ENCODE measurements around the gene AP1G1.
"Not testable (repeated sequence)": the region's sequence is repeated elsewhere in the genome, so short reads cannot be mapped to it uniquely, and the experiment has no call there.

AP1G1 gene

GRCh38 chr16:71794018-71794417 is 14.6 kb downstream of the AP1G1 start:
- H4K20me1 ChIP-seq (ENCODE audit: insufficient read depth): peaks cover 7% of the 10 kb centered on the region; the same call in 1 of the 2 replicates
- TF ChIP-seq CTCF (conservative IDR thresholded peaks at IDR 0.05; ENCODE audit: low read depth, low read length): no peak
- no peak overlapping the region for H3K4me2 ChIP-seq
- H3K27me3 ChIP-seq (ENCODE audit: insufficient read depth, low read depth): no peaks in the 10 kb centered on the region
- H3K79me2 ChIP-seq (ENCODE audit: insufficient read depth, low read depth): peaks cover 85% of the 10 kb centered on the region
- no peak overlapping the region for H3K4me3 ChIP-seq (IDR thresholded peaks at IDR 0.05; ENCODE audit: insufficient read depth, low read depth, low read length)
- H3K4me1 ChIP-seq (ENCODE audit: low read depth, poor library complexity, severe bottlenecking): peaks cover 47% of the 10 kb centered on the region
- no peak overlapping the region for H3K9ac ChIP-seq
- H3K36me3 ChIP-seq (ENCODE audit: insufficient read depth): no peaks in the 10 kb centered on the region
- H2AFZ ChIP-seq (ENCODE audit: low read depth): no peak overlapping the region
- no peak overlapping the region for H3K27ac ChIP-seq

GRCh38 chr16:71792176-71792575 is 16.5 kb downstream of the AP1G1 start:
- Histone ChIP-seq H3K4me2 (no peak overlapping the region), H4K20me1 (ENCODE audit: insufficient read depth) (peaks cover 7% of the 10 kb centered on the region; the same call in 1 of the 2 replicates)

GRCh38 chr16:71790329-71790728 is 18.3 kb downstream of the AP1G1 start:
- H3K4me1 ChIP-seq (ENCODE audit: low read depth, poor library complexity, severe bottlenecking): peaks cover 54% of the 10 kb centered on the region
- peak overlapping the region; percentile 37 for H3K4me2 ChIP-seq
- peak overlapping the region; percentile 1; the same call in 1 of the 2 replicates for H3K27ac ChIP-seq
- H2AFZ ChIP-seq (ENCODE audit: low read depth); H3K9ac ChIP-seq; H3K4me3 ChIP-seq (IDR thresholded peaks at IDR 0.05; ENCODE audit: insufficient read depth, low read depth, low read length); H4K20me1 ChIP-seq (ENCODE audit: insufficient read depth); H3K36me3 ChIP-seq (ENCODE audit: insufficient read depth); H3K27me3 ChIP-seq (ENCODE audit: insufficient read depth, low read depth): not testable (repeated sequence)
- H3K79me2 ChIP-seq (ENCODE audit: insufficient read depth, low read depth): peaks cover 81% of the 10 kb centered on the region

More at GRCh38 chr16:71792176-71792575, 16.5 kb downstream of the AP1G1 start:
- Histone ChIP-seq H3K27me3 (ENCODE audit: insufficient read depth, low read depth) (no peaks in the 10 kb centered on the region), H3K36me3 (ENCODE audit: insufficient read depth) (no peaks in the 10 kb centered on the region), H3K4me3 (IDR thresholded peaks at IDR 0.05; ENCODE audit: insufficient read depth, low read depth, low read length) (no peak overlapping the region), H3K79me2 (ENCODE audit: insufficient read depth, low read depth) (peaks cover 83% of the 10 kb centered on the region), H2AFZ (ENCODE audit: low read depth) (no peak overlapping the region), H3K9ac (no peak overlapping the region), H3K4me1 (ENCODE audit: low read depth, poor library complexity, severe bottlenecking) (peaks cover 61% of the 10 kb centered on the region), H3K27ac (no peak overlapping the region)
- TF ChIP-seq CTCF (conservative IDR thresholded peaks at IDR 0.05; ENCODE audit: low read depth, low read length): no peak

GRCh38 chr16:71789136-71789535 is 19.5 kb downstream of the AP1G1 start:
- H2AFZ ChIP-seq (ENCODE audit: low read depth): no peak overlapping the region
- no peak overlapping the region for H3K9ac ChIP-seq
- no peak overlapping the region for H3K4me2 ChIP-seq
- no peaks in the 10 kb centered on the region for H3K27me3 ChIP-seq (ENCODE audit: insufficient read depth, low read depth)
- no peaks in the 10 kb centered on the region for H3K36me3 ChIP-seq (ENCODE audit: insufficient read depth)
- H4K20me1 ChIP-seq (ENCODE audit: insufficient read depth): 0 out of 2 replicates have a peak, but pooled peaks cover 5% of the 10 kb centered on the region
- no peak overlapping the region for H3K4me3 ChIP-seq (IDR thresholded peaks at IDR 0.05; ENCODE audit: insufficient read depth, low read depth, low read length)
- H3K79me2 ChIP-seq (ENCODE audit: insufficient read depth, low read depth): peaks cover 86% of the 10 kb centered on the region
- peaks cover 42% of the 10 kb centered on the region for H3K4me1 ChIP-seq (ENCODE audit: low read depth, poor library complexity, severe bottlenecking)
- no peak overlapping the region for H3K27ac ChIP-seq
- no peak for TF ChIP-seq CTCF (conservative IDR thresholded peaks at IDR 0.05; ENCODE audit: low read depth, low read length)

- Histone ChIP-seq H3K4me2 (no peak overlapping the region), H3K36me3 (ENCODE audit: insufficient read depth) (no peaks in the 10 kb centered on the region), H3K4me1 (ENCODE audit: low read depth, poor library complexity, severe bottlenecking) (peaks cover 40% of the 10 kb centered on the region), H3K79me2 (ENCODE audit: insufficient read depth, low read depth) (peaks cover 86% of the 10 kb centered on the region), H4K20me1 (ENCODE audit: insufficient read depth) (0 out of 2 replicates have a peak, but pooled peaks cover 5% of the 10 kb centered on the region), H3K27me3 (ENCODE audit: insufficient read depth, low read depth) (no peaks in the 10 kb centered on the region), H3K9ac (no peak overlapping the region), H3K27ac (no peak overlapping the region), H3K4me3 (IDR thresholded peaks at IDR 0.05; ENCODE audit: insufficient read depth, low read depth, low read length) (no peak overlapping the region), H2AFZ (ENCODE audit: low read depth) (no peak overlapping the region)
- no peak for TF ChIP-seq CTCF (conservative IDR thresholded peaks at IDR 0.05; ENCODE audit: low read depth, low read length)
Measured at GRCh38 chr16:71788578-71788977, 20.1 kb downstream of the AP1G1 start.

- Histone ChIP-seq H3K4me1 (ENCODE audit: low read depth, poor library complexity, severe bottlenecking) (peaks cover 23% of the 10 kb centered on the region), H3K79me2 (ENCODE audit: insufficient read depth, low read depth) (peaks cover 78% of the 10 kb centered on the region)
- not testable (repeated sequence) for H3K27ac ChIP-seq; H4K20me1 ChIP-seq (ENCODE audit: insufficient read depth); H3K4me3 ChIP-seq (IDR thresholded peaks at IDR 0.05; ENCODE audit: insufficient read depth, low read depth, low read length); H3K36me3 ChIP-seq (ENCODE audit: insufficient read depth); H3K4me2 ChIP-seq; H3K27me3 ChIP-seq (ENCODE audit: insufficient read depth, low read depth); H3K9ac ChIP-seq; H2AFZ ChIP-seq (ENCODE audit: low read depth)
Measured at GRCh38 chr16:71785143-71785542, 23.5 kb downstream of the AP1G1 start.
